ENCODE data around the gene APOL1.
"Not testable (repeated sequence)": the region's sequence is repeated elsewhere in the genome, so short reads cannot be mapped to it uniquely, and the experiment has no call there.

Gene APOL1

DNA sequence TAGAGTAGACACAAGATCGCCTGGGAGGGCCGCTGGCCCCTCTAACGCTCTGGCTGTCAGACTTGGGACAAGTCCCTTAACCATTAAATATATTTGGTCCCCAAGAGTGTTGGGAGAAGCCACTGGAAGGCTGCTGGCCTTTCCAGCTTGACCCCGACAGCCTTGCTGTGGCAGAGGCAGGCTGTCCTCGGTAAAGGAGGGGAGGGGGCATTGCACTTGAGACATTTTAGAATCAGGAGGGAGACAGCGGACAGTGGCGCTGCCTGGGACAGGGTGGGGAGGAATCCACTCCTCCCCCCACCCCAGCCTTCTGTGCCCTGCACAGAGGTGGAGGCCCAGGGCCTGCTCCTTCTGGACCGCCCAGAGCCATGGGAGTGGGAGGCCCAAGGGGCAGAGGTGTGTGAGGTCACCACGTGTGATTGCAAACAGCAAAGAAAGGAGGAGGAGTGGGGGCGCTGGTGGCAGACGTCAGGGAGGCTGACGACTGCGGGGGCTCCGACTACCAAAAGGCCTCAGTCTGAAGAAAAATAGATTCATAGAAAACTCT lies 28.9 kb downstream of the APOL1 start:
- no peak for TF ChIP-seq POLR2A (IDR thresholded peaks at IDR 0.05; ENCODE audit: low read length)
- no peak for TF ChIP-seq GATA1 (IDR thresholded peaks at IDR 0.05; ENCODE audit: low read depth, low read length)

DNA sequence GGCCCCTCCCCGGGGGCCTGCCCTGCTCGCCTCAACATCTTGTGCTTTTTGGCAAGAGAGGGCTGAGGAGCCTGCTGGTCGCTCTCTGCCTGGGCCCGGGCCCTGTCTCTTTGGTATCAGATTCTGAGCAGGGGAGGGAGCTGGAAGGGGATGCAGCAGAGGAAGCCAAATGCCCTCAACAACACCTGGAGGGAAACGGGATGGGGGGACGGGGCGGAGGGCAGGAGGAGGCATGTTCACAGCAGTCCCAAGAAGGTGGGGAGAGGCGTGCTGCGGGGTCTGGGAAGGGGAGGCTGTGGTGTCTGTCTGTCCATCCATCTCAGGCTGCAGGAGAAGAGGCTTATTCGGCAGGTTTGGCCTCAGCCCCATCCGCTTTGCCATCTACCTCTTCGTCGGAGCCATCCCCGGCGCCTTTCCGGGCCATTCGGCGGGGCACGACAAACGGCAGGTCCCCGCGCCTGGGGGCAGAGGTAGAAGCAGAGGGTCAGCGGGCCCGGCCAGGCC lies 29.4 kb downstream of the APOL1 start:
- DNase-seq = no peak

More for the DNA sequence above, 28.9 kb downstream of the APOL1 start:
- no peak for DNase-seq

DNA sequence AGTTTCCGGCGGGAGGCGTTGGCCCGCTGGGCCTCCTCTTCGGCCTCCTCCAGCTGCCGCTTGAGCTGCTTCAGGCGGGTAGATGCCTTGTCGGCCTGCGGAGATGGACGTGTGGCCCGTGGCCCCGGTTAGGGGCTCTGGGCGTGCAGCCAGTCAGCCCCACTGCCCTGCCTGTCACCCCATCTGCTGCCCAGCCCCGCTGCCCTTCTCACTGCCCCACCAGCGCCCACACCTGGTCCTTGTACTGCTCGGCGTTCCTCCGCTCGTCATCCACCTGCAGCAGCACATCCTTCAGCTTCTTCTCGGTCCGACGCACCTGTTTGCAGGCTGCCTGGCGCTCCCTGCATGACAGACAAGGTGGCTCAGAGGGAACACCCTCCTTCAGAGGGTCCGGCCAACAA lies 31.2 kb downstream of the APOL1 start:
- DNase-seq = no peak
- TF ChIP-seq GATA1 (IDR thresholded peaks at IDR 0.05; ENCODE audit: low read depth, low read length) (no peak), POLR2A (IDR thresholded peaks at IDR 0.05; ENCODE audit: low read length) (no peak)

More for the DNA sequence above, 29.4 kb downstream of the APOL1 start:
- TF ChIP-seq POLR2A (IDR thresholded peaks at IDR 0.05; ENCODE audit: low read length) (no peak), GATA1 (IDR thresholded peaks at IDR 0.05; ENCODE audit: low read depth, low read length) (no peak)

DNA sequence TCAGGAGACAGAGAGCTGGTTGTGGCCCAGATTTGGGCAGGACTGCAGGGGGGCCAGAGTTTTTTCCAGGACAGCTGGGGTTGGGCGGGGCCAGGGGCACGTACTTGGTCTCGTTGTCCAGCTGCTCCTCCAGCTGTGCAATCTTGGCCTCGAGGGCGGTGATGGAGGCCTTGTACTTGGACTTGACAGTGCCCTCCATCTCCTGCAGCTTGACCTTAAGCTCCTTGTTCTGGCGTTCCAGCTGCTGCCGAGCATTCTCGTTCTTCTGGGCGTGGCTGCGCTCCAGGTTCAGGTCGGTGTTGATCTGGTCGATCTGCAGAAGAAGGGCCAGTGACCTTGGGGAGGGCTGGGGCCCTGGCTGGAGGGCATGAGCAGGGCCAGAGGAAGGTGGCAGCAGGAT lies 32.1 kb downstream of the APOL1 start:
- no peak for TF ChIP-seq GATA1 (IDR thresholded peaks at IDR 0.05; ENCODE audit: low read depth, low read length)
- no peak for DNase-seq

DNA sequence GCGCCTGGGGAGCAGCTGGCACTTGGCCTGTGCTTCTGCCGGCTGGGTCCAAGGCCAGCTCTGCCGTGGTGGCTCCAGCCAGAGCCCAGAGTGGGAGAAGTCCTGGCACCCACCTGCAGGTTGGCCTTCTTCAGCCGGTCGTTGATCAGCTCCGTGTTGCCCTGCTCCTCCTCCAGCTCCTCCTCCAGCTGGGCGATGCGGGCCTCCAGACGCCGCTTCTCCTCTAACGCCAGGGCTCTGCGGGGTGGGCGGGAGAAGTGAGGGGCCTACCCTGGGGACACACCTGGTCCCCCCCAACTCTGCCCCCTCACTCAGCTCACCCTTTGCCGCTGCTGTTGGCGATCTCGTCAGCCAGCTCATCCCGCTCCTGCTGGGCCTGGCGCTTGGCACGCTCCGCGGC lies 32.6 kb downstream of the APOL1 start:
- DNase-seq = no peak
- TF ChIP-seq POLR2A (IDR thresholded peaks at IDR 0.05; ENCODE audit: low read length) = no peak
- TF ChIP-seq GATA1 (IDR thresholded peaks at IDR 0.05; ENCODE audit: low read depth, low read length) = no peak

DNA sequence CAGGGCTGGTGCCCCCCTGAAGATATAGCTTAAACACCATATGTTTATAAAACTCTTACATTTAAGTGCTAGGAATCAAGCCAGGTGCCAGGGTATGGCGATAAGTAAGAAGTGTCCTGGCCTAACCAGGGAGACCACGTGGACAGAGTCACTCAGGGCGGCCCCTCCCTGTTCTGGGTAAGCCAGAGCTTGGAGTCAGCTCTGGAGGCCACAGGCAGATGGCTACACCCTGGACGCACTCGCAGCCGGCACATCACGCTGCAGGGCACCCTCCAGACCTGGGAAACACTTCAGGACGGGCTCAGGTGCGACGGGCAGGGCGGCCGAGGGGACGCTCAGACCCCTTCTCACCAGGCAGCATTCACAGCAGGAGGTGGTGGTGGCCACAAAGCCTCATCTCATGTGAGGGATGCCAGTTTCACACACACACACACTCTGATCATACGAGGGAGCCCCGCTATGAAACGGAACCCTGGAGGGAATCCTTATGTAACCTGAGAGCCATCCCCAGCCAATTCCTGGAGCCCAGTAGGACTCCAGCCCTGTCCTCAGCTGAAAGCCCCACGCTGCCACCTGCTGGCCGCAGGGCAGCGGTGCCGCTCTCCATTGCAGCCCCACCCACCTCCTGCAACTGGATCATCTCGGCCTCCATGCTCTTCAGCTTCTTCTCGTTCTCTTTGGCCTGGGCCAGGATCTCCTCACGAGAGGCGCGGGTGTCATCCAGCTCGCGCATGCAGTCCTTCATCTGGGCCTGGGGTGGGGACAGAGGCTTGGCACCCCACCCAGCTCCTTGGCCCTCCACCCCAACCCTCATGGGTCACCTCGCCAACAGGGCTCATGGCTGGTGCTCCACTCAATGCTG lies 33.4 kb downstream of the APOL1 start:
- peak; percentile 79 to 87 for DNase-seq
- TF ChIP-seq GATA1 (IDR thresholded peaks at IDR 0.05; ENCODE audit: low read depth, low read length) = no peak
- no peak for TF ChIP-seq POLR2A (IDR thresholded peaks at IDR 0.05; ENCODE audit: low read length)

DNA sequence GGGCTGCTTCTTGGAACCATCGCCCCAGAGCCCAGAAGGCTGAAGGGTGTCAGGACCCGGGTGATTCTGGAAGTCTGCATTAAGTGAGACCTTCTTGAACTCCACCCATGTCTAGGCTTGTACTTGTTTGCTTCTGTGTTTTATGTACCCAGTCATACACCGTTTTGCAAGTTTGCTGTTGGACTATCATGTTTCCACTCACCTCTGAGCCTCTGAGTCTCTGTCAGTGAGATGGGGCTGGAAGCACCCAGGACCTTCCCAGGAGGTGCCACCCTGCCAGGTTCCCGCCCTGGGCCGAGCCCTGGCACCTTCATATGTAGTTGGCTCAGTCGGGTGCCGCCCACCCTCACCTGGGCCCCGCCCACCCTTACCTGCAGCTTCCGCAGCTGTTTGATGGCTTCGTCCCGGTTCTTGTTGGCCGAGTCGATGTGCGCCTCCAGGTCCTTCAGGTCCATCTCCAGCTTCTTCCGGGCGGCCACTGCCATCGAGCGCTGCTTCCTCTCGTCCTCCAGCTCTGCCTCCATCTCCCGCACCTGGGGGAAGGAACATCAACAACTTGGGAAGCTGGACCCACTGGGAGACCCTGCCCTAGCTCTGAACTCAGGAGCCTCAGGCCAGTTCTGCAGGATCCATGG lies 35.1 kb downstream of the APOL1 start:
- TF ChIP-seq GATA1 (IDR thresholded peaks at IDR 0.05; ENCODE audit: low read depth, low read length) (no peak), POLR2A (IDR thresholded peaks at IDR 0.05; ENCODE audit: low read length) (no peak)
- no peak for DNase-seq

DNA sequence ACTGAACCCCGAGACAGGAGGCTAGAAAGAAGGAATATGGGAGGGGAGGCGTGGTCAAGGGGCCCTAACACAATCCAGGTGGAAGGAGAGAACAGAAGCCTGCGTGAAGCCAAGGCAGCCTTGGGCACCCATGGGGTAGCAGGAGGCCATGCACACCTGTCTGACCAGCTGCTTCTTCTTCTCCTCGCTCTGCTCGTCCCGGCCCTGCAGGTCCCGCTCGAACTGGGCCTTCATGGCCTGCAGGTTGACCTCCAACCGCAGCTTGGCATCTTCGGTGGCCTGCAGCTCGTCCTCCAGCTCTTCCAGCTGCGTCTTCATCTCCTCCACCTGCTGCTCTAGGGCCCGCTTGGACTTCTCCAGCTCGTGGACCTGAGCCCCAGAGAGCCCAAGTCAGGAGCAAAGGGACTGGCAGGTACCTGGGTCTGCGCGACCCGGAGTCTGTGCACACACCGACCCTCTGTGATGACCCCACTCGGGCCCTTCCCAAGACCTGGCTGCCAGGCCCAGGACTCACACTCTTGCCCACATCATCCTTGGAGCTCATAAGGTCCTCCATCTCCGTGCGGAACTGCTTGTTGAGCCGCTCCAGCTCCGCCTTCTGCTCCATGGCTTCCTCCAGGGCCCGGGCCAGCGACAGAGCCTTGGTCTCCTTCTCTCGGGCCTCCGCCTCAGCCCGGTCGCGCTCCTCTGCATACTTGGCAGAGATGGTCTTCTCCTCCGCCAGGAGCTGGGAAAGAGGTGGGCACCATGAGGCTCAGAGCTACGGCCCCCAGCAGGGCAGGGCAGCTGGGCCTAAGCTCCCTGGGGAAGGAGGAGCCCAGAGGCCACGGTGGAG lies 35.9 kb downstream of the APOL1 start:
- DNase-seq = no peak
- TF ChIP-seq POLR2A (IDR thresholded peaks at IDR 0.05; ENCODE audit: low read length) (no peak), GATA1 (IDR thresholded peaks at IDR 0.05; ENCODE audit: low read depth, low read length) (no peak)

DNA sequence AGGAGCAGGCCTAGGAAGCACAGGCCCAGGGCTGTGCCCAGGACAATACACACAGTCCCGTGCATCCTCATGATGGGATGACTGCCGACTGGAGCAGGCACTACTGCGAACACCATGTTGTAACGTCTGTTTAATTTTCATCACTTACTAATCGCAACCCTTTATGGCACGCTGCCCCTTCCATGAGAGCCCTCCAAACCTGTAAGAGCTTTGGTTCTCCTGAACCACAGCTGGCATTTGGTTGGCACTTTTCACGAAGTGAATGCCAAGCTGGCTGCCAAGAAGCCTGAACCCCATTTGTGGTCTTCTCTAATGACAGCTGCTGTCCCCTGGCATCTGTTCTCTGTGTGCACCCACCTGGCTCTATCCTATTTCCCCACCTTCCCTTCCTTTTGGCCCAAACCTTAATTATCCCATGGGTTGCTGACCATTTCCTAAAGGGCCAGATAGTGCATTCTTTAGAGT lies 36.5 kb downstream of the APOL1 start:
- no peak for DNase-seq
- TF ChIP-seq GATA1 (IDR thresholded peaks at IDR 0.05; ENCODE audit: low read depth, low read length) = no peak
- TF ChIP-seq POLR2A (IDR thresholded peaks at IDR 0.05; ENCODE audit: low read length) = no peak

DNA sequence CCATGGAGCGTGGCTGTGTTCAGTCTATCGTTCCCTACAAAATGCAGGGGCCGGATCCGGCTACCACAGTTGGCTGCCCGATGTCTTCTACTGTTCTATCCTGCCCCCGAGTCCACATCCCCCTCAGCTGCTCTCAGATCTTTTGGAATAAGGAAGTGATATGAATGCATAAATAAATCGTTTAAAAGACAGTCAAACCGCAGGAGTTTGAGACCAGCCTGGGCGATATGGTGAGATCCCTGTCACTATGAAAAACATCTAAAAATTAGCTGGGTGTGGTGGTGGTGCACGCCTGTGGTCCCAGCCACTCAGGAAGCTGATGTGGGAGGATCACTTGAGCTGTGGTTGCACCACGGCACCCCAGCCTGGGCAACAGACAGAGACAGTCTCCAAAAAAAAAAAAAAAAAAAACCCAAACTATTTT lies 37.0 kb downstream of the APOL1 start:
- DNase-seq = not testable (repeated sequence)

DNA sequence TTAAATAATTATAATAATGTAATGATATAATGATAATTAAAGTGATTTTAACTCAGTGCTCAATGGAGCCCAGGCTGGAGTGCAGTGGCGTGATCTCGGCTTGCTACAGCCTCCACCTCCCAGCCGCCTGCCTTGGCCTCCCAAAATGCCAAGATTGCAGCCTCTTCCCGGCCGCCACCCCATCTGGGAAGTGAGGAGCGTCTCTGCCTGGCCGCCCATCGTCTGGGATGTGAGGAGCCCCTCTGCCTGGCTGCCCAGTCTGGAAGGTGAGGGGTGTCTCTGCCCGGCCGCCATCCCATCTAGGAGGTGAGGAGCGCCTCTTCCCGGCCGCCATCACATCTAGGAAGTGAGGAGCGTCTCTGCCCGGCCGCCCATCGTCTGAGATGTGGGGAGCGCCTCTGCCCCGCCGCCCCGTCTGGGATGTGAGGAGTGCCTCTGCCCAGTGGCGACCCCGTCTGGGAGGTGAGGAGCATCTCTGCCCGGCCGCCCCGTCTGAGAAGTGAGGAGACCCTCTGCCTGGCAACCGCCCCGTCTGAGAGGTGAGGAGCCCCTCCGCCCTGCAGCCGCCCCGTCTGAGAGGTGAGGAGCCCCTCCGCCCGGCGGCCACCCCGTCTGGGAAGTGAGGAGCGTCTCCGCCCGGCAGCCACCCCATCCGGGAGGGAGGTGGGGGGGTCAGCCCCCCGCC lies 37.6 kb downstream of the APOL1 start:
- DNase-seq = not testable (repeated sequence)

DNA sequence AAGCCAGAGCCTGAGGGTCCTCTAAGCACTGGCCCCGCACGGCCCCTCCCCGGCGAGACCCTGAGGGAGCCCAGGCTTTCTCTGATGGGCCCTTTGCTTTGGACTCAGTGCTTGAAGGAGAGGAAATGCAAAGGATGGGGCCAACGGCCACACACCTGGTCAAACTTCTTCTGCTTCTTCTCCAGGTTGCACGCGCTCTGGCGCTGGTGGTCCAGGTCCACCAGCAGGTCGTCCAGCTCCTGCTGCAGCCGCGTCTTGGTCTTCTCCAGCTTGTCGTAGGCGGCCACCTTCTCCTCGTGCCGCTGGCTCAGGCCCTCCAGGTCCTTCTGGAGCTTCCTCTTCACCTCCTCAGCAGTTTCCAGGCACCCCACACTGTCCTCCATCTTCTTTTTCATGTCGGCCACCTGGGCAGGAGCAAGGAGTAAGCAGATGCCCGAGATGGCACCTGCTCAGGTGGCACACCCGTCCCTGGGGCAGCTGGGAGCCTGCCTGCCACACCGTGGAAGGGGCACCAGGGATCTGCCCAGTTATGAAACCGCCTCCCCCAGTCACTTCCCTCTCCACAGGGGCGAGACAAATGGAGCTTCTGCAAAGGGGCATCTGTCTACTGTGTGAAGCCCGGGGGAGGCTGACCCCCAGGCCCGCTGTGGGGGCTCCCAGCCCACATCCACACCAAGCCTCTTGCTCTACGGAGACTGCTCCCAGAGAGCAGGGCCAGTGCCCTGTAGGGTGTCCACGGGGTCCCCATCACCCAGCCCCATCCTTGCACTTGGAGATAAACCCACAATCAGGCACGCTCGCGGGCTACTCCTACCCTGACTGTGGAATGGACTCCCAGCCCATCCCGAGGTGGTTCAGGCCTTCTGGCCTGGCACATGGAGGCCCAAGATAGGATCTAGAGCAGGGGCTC lies 39.2 kb downstream of the APOL1 start:
- no peak for TF ChIP-seq GATA1 (IDR thresholded peaks at IDR 0.05; ENCODE audit: low read depth, low read length)
- TF ChIP-seq POLR2A (IDR thresholded peaks at IDR 0.05; ENCODE audit: low read length) = no peak
- no peak for DNase-seq
